IMR-90 (cell line): Measurements from ENCODE around the gene LRRC52. TPM values are rescaled to one million over a fixed set of nuclear protein-coding genes. Genes with fewer than 3 reads are reported as not detected.

Experiments
- ATAC-seq: fragments of 200-7000 bp; cut with Tn5 transposase; 2 replicates; pipeline ENCODE4 v1.9.1; 2020; ENCODE audit warnings: low read depth, mild to moderate bottlenecking, moderate library complexity
- BruUV-seq: library from RNA; stranded (reverse); fragments of 400-500 nt; replicated peaks from 2 replicates; lab custom pipeline; 2021; lab: Mats Ljungman, UMichigan
- CTCF ChIA-PET: fragments of 300-600 bp; formaldehyde crosslinking; extraction: SDS; loops from one replicate; lab custom pipeline; 2021; ENCODE audit warnings: antibody characterized with exemption; lab: Yijun Ruan, JAX
- POLR2A ChIA-PET: fragments of 300-600 bp; sonication (Branson Sonifier 250); formaldehyde crosslinking; loops from one replicate; lab custom pipeline; 2022; ENCODE audit warnings: antibody characterized with exemption; ENCODE audit not compliant: unreplicated experiment; lab: Charles Lee
- DNase-seq: peaks from one replicate; pipeline ENCODE4 v3.0.0; 2013
- H2AFZ ChIP-seq: replicated peaks from 2 replicates; pipeline ENCODE3; 2013; ENCODE audit warnings: low read length, mild to moderate bottlenecking; ENCODE audit not compliant: poor library complexity
- H2AK5ac ChIP-seq: 2 replicates; pipeline ENCODE4 v1.6.1; 2013; ENCODE audit warnings: low read depth, low read length, inconsistent platforms
- H2AK9ac ChIP-seq: replicated peaks from 2 replicates; pipeline ENCODE3; 2013; ENCODE audit warnings: mild to moderate bottlenecking, low read depth, low read length, moderate library complexity; ENCODE audit not compliant: poor library complexity
- H2BK120ac ChIP-seq: 2 replicates; pipeline ENCODE4 v1.6.1; 2013; ENCODE audit warnings: low read depth, low read length, inconsistent platforms
- H2BK15ac ChIP-seq: 3 replicates; pipeline ENCODE4 v1.6.1; 2013; ENCODE audit warnings: low read depth, low read length, inconsistent platforms
- H2BK20ac ChIP-seq: 2 replicates; pipeline ENCODE4 v1.6.1; 2013; ENCODE audit warnings: low read depth, mild to moderate bottlenecking, inconsistent platforms, low read length, moderate library complexity
- H2BK5ac ChIP-seq: 2 replicates; pipeline ENCODE4 v1.6.1; 2013; ENCODE audit warnings: mild to moderate bottlenecking, low read depth, low read length, inconsistent platforms; ENCODE audit not compliant: poor library complexity, severe bottlenecking
- H3K14ac ChIP-seq: replicated peaks from 2 replicates; pipeline ENCODE4 v1.6.1; 2013; ENCODE audit warnings: low read depth, low read length, inconsistent platforms
- H3K18ac ChIP-seq: 2 replicates; pipeline ENCODE4 v1.6.1; 2013; ENCODE audit warnings: low read depth, low read length, control low read depth
- H3K23ac ChIP-seq: 2 replicates; pipeline ENCODE4 v1.6.1; 2013; ENCODE audit warnings: low read depth, low read length, inconsistent platforms
- H3K27ac ChIP-seq: 2 replicates; pipeline ENCODE4 v1.5.1; 2013; ENCODE audit warnings: mild to moderate bottlenecking, control low read depth, low read length; ENCODE audit not compliant: insufficient read depth
- H3K27me3 ChIP-seq: 2 replicates; pipeline ENCODE4 v1.6.1; 2013; ENCODE audit warnings: low read length; ENCODE audit not compliant: control insufficient read depth, insufficient read depth
- H3K36me3 ChIP-seq: 2 replicates; pipeline ENCODE4 v1.6.1; 2013; ENCODE audit warnings: low read length, mixed read lengths; ENCODE audit not compliant: control insufficient read depth, insufficient read depth
- H3K4ac ChIP-seq: 2 replicates; pipeline ENCODE4 v1.6.1; 2013; ENCODE audit warnings: low read depth, low read length, inconsistent platforms
- H3K4me1 ChIP-seq: 2 replicates; pipeline ENCODE4 v1.6.1; 2013; ENCODE audit warnings: low read length, mixed read lengths; ENCODE audit not compliant: control insufficient read depth, insufficient read depth
- H3K4me2 ChIP-seq: 2 replicates; pipeline ENCODE4 v1.6.1; 2013; ENCODE audit warnings: low read depth, mild to moderate bottlenecking, control low read depth, low read length, moderate library complexity
- H3K4me3 ChIP-seq: 2 replicates; pipeline ENCODE4 v1.5.1; 2013; ENCODE audit warnings: low read depth, mild to moderate bottlenecking, control low read depth, low read length, moderate library complexity; ENCODE audit not compliant: insufficient read depth
- H3K56ac ChIP-seq: 2 replicates; pipeline ENCODE4 v1.6.1; 2013; ENCODE audit warnings: low read length, inconsistent platforms; ENCODE audit not compliant: insufficient read depth; ENCODE audit errors: extremely low read depth
- H3K79me1 ChIP-seq, 2 experiments: 2 replicates each; pipeline ENCODE4 v1.6.1; 2013; ENCODE audit warnings: low read length in 2 of 2, inconsistent platforms in 1 of 2, low read depth in 1 of 2
- H3K9ac ChIP-seq: 2 replicates; pipeline ENCODE4 v1.6.1; 2013; ENCODE audit warnings: low read depth, low read length, control low read depth
- H3K9me1 ChIP-seq: 2 replicates; pipeline ENCODE4 v1.6.1; 2013; ENCODE audit warnings: low read length, inconsistent platforms; ENCODE audit not compliant: insufficient read depth
- H3K9me3 ChIP-seq: 2 replicates; pipeline ENCODE4 v1.6.1; 2013; ENCODE audit warnings: low read length; ENCODE audit not compliant: control insufficient read depth, insufficient read depth
- H4K20me1 ChIP-seq: 2 replicates; pipeline ENCODE4 v1.6.1; 2013; ENCODE audit warnings: low read length, inconsistent platforms; ENCODE audit not compliant: insufficient read depth
- H4K5ac ChIP-seq: 2 replicates; pipeline ENCODE4 v1.6.1; 2013; ENCODE audit warnings: mild to moderate bottlenecking, low read depth, low read length, control low read depth
- H4K8ac ChIP-seq, 2 experiments: 2 replicates each; pipeline ENCODE4 v1.6.1; 2013; ENCODE audit warnings: low read depth in 2 of 2, low read length in 2 of 2, control low read depth in 1 of 2, inconsistent platforms in 1 of 2
- H4K91ac ChIP-seq: 2 replicates; pipeline ENCODE4 v1.6.1; 2013; ENCODE audit warnings: low read depth, low read length, inconsistent platforms; ENCODE audit not compliant: insufficient read depth
- BHLHE40 ChIP-seq: fragments of 150-350 bp; IDR thresholded peaks from 2 replicates; pipeline ENCODE4 v1.6.1; 2016; ENCODE audit warnings: mild to moderate bottlenecking, low read depth, low read length
- RAD21 ChIP-seq: IDR thresholded peaks from 2 replicates; pipeline ENCODE4 v1.6.1; 2012; ENCODE audit warnings: low read length, improper control_type of control experiment
- SMC3 ChIP-seq: fragments of 150-350 bp; IDR thresholded peaks from 2 replicates; pipeline ENCODE4 v1.6.1; 2016; ENCODE audit warnings: low read depth, mild to moderate bottlenecking, antibody characterized with exemption, low read length, moderate library complexity
- WGBS, 2 experiments: methylation state at CpG; one replicate each; pipeline versions ENCODE4 v1.1.5 to v1.1.7; 2013; ENCODE audit warnings: missing lambda C conversion rate in 2 of 2; ENCODE audit not compliant: insufficient read length in 1 of 2; ENCODE audit errors: extremely low coverage in 2 of 2; 5-methylcytosine and 5-hydroxymethylcytosine counted together
- dilution Hi-C: fragments of 300-500 bp; cut with HindIII; formaldehyde crosslinking; loops from one replicate; pipeline ENCODE4 v1.14.3; 2018; ENCODE audit warnings: low sequenced_read_pairs; ENCODE audit not compliant: unreplicated experiment
- in situ Hi-C: fragments of 300-500 bp; cut with MboI; formaldehyde crosslinking; loops from 3 replicates; pipeline ENCODE4 v1.14.3; 2019; ENCODE audit warnings: low sequenced_read_pairs, inconsistent platforms, mixed read lengths
- intact Hi-C: fragments of 100-400 bp; cut with micrococcal nuclease; formaldehyde crosslinking; loops from 2 replicates; pipeline ENCODE4 v1.10.0; 2022
- polyA plus RNA-seq, 3 experiments: library from polyadenylated mRNA; depleted of rRNA; stranded (reverse); fragments of >200 nt; gene quantifications; 2 replicates each; pipeline ENCODE4 v1.2.3, GENCODE V29; 2012; ENCODE audit warnings: low replicate concordance in 1 of 3
- total RNA-seq: library from RNA; depleted of rRNA; stranded (reverse); fragments of >200 nt; gene quantifications from 2 replicates; pipeline ENCODE4 v1.2.3, GENCODE V29; 2012
- TF ChIP-seq, protein P1 (sequence below): conservative IDR thresholded peaks from 2 replicates; pipeline ENCODE4 v1.5.1; 2012; ENCODE audit warnings: mild to moderate bottlenecking, low read depth, low read length, improper control_type of control experiment

Gene LRRC52
- total and polyA plus RNA-seq, 2 of the 4 experiments (the other 2 are of a cell fraction), result not detected

DNA sequence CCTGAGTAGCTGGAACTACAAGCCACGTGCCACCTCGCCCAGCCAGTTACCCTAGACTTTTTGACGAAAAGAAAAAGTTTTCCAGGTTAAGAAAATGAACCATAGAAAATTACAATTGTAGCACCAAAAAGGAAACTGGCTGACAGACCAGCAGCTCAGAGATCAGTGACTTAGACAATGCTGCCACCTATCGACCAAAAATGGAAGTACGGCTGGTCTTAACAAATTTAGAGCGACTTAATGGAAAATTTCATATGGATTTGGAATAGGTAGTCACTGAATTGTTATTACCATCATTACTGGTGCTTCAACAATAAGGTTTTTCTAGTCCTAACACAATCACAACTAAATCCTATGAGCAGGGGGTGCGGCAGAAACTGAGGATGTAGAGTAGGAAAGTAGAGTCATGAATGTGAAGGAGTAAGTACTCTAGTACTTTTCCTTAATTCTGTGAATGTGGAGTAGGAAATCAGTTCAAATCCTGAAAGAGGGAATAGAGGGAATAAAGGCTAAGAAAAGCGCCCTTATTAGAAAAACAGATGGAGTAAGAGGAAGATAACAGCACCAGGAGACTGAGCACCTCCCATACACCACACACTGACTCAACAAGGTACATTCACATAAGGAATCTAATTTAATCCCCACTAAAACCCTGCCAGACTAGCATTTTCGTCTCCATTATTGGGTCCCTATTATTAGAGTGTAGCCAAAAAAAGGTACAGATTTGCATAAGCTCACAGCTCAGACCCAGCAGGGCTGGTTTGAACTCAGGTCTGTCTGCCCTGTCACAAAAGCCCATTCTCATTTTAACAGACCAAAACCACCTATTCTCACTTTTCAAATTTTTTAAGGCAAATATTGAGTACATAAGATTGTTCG is 49.4 kb downstream of the LRRC52 start:
- peaks cover 7% of the 10 kb centered on the region for H3K27me3 ChIP-seq
- no peak overlapping the region for H2AFZ ChIP-seq
- H3K18ac ChIP-seq, result no peak overlapping the region
- no peak overlapping the region for H2AK5ac ChIP-seq
- no TSS peak for BruUV-seq
- H3K56ac ChIP-seq, result no peak overlapping the region
- H3K4me1 ChIP-seq, result peaks cover 2% of the 10 kb centered on the region; the same call in 1 of the 2 replicates
- H2BK15ac ChIP-seq, result no peak overlapping the region
- no peak overlapping the region for H2AK9ac ChIP-seq
- DNase-seq (peak; percentile 76), ATAC-seq (peak; percentile 66)
- H3K4me3 ChIP-seq, result no peak overlapping the region
- no peak overlapping the region for H2BK20ac ChIP-seq
- H3K9me1 ChIP-seq, result no peaks in the 10 kb centered on the region; the same call in 1 of the 2 replicates
- H3K14ac ChIP-seq, result no peak overlapping the region
- H3K9ac ChIP-seq, result no peak overlapping the region
- H2BK5ac ChIP-seq, result no peak overlapping the region
- H4K5ac ChIP-seq, result no peak overlapping the region
- intact Hi-C loops (loop anchor here (1.0 to 10.0 kb wide), 5 partner anchors 189 to 478 kb away; no protein-coding TSS in a partner anchor), in situ Hi-C loops (loop anchor here (5.0 to 25.0 kb wide), 2 partner anchors 201 to 456 kb away; no protein-coding TSS in a partner anchor), dilution Hi-C loops (loop anchor here (25.0 kb wide), 1 partner anchor 206 kb away; no protein-coding TSS in a partner anchor)
- H2BK120ac ChIP-seq, result no peak overlapping the region
- no peaks in the 10 kb centered on the region for H3K36me3 ChIP-seq
- CTCF ChIA-PET, result interaction anchor here (0.7 to 3.5 kb wide), 8 partner anchors 17 to 225 kb away, joined by 3 to 29 read pairs (median 4); no protein-coding TSS in a partner anchor
- H3K9me3 ChIP-seq, result no peaks in the 10 kb centered on the region
- no peak overlapping the region for H3K4ac ChIP-seq
- TF ChIP-seq BHLHE40 (no peak), SMC3 (peak; percentile 80), RAD21 (peak; percentile 94)
- TF ChIP-seq, protein P1, sequence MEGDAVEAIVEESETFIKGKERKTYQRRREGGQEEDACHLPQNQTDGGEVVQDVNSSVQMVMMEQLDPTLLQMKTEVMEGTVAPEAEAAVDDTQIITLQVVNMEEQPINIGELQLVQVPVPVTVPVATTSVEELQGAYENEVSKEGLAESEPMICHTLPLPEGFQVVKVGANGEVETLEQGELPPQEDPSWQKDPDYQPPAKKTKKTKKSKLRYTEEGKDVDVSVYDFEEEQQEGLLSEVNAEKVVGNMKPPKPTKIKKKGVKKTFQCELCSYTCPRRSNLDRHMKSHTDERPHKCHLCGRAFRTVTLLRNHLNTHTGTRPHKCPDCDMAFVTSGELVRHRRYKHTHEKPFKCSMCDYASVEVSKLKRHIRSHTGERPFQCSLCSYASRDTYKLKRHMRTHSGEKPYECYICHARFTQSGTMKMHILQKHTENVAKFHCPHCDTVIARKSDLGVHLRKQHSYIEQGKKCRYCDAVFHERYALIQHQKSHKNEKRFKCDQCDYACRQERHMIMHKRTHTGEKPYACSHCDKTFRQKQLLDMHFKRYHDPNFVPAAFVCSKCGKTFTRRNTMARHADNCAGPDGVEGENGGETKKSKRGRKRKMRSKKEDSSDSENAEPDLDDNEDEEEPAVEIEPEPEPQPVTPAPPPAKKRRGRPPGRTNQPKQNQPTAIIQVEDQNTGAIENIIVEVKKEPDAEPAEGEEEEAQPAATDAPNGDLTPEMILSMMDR, result peak; percentile 97
- H3K27ac ChIP-seq, result no peak overlapping the region
- H3K79me1 ChIP-seq, result no peaks in the 10 kb centered on the region
- H4K91ac ChIP-seq, result no peak overlapping the region
- POLR2A ChIA-PET, result no interaction called here
- no peaks in the 10 kb centered on the region for H4K20me1 ChIP-seq
- WGBS, 2 experiments, result no CpG with 5 or more reads among the region's 10 CpGs
- no peak overlapping the region for H4K8ac ChIP-seq
- no peak overlapping the region for H3K4me2 ChIP-seq
- no peak overlapping the region for H3K23ac ChIP-seq
